Activated CD4-positive, alpha-beta T cell treated with anti-CD3 and anti-CD28 coated beads for 24 hours (primary cell): ENCODE results near the gene KCNS3.
"Not testable (repeated sequence)": the region's sequence is repeated elsewhere in the genome, so short reads cannot be mapped to it uniquely, and the experiment has no call there.

Experiments used
- DNase-seq, 2 donors: peaks; one replicate each; pipeline ENCODE4 v3.0.0-alpha.2; 2020; ENCODE audit warnings: low read depth in 2 of 2

KCNS3 gene

DNA sequence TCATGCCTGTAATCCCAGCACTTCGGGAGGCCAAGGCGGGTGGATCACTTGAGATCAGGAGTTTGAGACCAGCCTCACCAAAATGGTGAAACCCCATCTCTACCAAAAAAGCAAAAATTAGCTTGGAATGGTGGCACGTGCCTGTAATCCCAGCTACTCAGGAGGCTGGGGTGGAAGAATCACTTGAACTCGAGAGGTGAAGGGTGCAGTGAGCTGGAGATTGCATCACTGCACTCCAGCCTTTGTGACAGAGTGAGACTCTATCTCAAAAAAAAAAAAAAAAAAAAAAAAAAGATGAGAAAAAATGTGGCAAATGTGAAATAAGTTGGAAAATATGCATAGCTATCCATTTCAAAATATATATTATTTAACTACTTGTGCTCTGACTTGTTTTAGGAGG, 65.0 kb downstream of the KCNS3 start:
- no peak for DNase-seq

- no peak for DNase-seq
Measured at GRCh38 chr2:17947113-17947512, 68.6 kb downstream of the KCNS3 start.

DNA sequence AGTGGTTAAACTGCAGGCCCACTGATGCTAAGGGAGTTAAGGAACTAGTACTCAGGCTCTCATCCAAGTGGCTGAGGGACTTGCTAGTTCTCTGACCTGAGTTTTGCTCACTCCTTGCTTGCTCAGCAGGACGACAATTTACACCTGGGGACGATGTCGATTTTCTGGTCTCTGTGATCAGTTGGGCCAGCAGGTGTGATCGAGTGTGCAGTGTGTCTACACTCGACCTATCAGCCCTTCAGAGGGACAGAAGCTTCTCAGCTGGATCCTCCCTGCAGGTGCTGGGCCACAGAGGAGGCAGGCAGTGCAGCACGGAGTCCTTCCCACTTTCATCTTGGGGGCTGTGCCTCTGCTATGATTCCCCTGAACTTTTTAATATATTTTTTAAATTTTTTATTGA, 71.5 kb downstream of the KCNS3 start:
- no peak for DNase-seq

DNA sequence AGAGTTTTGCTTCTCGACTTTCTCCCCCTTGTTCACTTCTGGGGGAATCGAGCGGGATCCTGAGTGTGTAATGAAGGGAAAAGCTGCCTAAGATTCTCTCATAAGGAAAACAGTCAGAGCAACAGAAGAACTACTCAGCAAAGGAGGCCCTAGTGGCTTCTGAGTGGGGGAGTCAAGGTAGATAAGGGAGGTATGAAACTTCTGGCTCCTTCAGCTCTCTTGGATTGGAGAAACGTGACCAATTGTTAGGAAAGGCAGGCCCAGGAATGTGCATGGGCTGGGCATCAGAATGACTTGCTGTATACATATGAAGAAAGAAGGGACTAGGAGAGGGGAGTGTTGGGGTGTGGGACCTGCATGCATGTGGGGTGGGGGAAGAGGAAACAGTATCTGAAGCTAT, 73.1 kb downstream of the KCNS3 start:
- DNase-seq: no peak

GRCh38 chr2:17958466-17959092, 80.1 kb downstream of the KCNS3 start:
- no peak for DNase-seq

DNA sequence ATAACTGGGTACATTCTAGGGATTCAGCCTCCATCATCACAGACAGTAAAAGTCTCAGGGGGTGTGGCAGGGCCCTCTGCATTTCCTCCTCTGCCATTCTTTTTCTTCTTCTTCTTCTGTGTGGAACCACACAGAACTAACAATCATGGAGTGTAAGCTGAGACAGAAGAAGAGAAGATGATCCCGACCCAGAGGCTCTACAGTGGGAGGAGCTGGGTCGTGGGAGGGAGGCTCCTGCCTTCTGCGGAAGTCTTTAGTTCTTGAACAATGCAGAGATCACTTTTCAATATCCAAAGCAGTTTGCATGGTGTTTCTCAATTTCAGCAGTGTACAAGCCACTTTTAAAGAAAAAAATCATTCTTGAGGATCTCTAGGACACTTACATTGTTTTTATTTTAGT, 80.9 kb downstream of the KCNS3 start:
- no peak for DNase-seq

- no peak for DNase-seq
Measured at GRCh38 chr2:17959833-17960232, 81.4 kb downstream of the KCNS3 start.

GRCh38 chr2:17960925-17961324, 82.5 kb downstream of the KCNS3 start:
- no peak for DNase-seq

GRCh38 chr2:17961789-17962188, 83.3 kb downstream of the KCNS3 start:
- no peak for DNase-seq

GRCh38 chr2:17962876-17963275, 84.4 kb downstream of the KCNS3 start:
- no peak for DNase-seq

GRCh38 chr2:17963571-17963970, 85.1 kb downstream of the KCNS3 start:
- not testable (repeated sequence) for DNase-seq

DNA sequence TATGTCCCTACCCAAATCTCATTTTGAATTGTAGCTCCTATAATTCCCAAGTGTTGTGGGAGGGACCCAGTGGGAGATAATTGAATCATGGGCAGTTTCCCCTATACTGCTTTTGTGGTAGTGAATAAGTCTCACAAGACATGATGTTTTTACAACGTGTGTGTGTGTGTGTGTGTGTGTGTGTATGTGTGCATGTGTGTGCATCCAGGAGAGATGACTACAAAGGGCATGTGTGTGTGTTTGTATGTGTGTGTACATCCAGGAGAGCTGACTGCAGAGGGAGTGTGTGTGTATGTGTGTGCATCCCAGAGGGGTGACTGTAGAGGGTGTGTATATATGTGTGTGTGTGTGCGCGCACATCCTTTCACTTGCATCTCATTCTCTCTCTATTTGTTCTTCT, 86.7 kb downstream of the KCNS3 start:
- DNase-seq: no peak

DNA sequence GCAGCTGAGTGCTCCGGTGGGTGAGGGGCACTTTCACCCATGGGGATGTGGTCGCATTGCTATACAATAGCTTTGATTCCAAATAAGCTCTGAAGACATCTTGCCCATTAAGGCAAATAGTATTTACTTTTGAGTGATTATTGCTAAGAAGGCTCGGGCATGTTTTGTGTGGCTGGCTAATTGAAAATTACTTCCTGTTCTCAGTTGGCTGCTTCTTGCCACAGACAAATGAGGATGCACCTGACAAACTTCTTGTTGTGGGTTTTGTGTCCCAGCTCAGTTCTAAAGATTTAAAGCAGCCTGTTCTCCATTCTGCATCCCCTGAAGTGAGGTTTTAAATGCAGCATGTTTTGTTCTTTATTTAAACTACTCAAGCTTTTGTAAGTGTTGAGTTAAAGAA, 88.3 kb downstream of the KCNS3 start:
- DNase-seq: no peak

GRCh38 chr2:17969661-17970060, 91.2 kb downstream of the KCNS3 start:
- no peak for DNase-seq

DNA sequence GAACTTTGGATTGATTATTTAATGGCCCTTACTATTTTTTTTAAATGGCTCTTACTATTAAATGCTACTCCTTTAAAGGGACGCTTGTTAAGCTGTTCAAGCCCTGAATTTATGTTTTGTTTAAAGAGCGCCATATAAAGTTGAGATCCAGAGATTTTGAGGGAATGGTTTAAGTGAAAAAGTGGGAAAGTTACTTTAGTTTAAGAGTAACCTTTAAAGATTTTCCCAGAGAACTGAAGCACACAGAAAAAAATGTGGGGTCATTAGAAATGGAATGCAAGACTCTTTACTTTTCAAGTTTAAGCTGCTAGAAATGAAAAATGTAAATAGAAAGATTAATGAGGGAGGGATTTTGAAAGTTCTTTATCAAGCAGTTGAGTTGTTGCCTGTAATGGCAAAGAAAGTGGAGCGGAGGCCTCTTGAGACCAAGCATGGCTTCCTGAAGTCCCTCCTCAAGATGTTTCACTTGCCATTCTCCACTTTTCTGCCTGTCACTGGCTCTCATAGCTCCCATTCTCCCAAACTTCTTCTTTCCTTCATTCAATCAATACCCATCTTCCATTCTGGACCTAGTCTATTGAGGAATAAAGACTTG, 93.2 kb downstream of the KCNS3 start:
- DNase-seq: no peak

GRCh38 chr2:17972991-17973390, 94.5 kb downstream of the KCNS3 start:
- no peak for DNase-seq

- DNase-seq: no peak
Measured at GRCh38 chr2:17975401-17975800, 96.9 kb downstream of the KCNS3 start.

DNA sequence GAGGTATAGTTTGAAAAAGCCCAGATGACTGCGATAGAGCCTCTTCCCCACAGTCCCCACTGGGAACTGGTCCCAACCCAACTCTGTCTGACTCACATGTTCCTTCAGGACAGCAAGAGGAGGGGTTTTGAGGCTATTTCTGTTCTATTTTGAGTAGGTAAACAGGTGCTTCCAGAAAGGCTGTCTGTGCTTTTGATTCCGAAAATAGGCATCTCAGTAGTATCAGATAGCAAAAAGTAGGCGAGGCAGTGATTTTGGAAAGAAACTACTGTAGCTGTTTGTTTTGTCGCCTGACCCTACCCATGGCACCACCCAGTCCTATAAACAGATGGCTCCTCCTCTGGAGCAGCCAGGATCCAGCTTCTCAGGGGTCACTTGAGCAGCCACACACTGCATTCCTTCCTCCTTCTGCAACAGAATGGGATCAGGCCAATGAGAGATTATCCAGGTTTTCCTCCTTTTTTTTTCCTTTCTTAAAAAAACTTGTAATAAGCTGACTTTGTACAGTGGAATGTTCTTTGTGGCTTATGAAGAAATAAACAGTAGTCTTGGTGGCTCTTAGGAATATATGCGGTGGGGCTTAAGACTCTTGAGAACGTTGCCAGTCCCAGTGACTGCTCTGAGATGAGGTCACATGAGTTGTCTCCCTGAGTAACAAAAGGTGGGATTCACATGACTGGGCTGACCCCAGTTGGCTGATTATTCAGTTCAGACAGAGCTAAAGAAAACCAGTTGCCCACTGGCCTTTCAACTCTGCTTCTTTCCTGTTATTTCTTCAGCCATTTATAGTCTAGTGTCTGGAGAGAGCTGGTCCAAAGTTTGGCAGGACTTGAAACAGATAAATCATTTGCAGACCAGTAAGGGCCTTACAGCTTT, 98.6 kb downstream of the KCNS3 start:
- no peak for DNase-seq

- DNase-seq: no peak
Measured at GRCh38 chr2:17979707-17980106, 101.2 kb downstream of the KCNS3 start.

DNA sequence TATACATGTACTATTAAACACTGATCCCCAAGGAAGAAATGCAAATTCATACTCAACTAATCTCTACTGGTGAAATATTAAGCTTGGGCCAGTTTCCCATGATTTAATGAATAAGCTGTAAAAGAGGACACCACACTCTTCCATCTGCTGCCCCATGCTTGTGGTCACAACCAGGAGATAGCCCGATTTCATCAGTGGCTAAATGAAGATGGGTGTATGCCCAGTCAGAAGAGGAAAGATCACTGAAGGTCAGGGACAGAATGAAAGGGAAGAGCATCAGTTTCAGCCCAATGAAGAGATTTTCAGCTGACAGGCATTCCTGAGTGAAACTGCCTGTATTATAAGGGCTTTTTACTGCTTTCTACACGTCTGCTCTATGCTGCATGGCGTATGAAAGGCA, 103.5 kb downstream of the KCNS3 start:
- no peak for DNase-seq
